COR-L47 (cell line): ENCODE measurements around the gene CEP41.

ENCODE experiments used
- DNase-seq: peaks from one replicate; lab custom pipeline; 2025; lab: John Stamatoyannopoulos, UW

CEP41 gene, protein sequence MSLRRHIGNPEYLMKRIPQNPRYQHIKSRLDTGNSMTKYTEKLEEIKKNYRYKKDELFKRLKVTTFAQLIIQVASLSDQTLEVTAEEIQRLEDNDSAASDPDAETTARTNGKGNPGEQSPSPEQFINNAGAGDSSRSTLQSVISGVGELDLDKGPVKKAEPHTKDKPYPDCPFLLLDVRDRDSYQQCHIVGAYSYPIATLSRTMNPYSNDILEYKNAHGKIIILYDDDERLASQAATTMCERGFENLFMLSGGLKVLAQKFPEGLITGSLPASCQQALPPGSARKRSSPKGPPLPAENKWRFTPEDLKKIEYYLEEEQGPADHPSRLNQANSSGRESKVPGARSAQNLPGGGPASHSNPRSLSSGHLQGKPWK

DNA sequence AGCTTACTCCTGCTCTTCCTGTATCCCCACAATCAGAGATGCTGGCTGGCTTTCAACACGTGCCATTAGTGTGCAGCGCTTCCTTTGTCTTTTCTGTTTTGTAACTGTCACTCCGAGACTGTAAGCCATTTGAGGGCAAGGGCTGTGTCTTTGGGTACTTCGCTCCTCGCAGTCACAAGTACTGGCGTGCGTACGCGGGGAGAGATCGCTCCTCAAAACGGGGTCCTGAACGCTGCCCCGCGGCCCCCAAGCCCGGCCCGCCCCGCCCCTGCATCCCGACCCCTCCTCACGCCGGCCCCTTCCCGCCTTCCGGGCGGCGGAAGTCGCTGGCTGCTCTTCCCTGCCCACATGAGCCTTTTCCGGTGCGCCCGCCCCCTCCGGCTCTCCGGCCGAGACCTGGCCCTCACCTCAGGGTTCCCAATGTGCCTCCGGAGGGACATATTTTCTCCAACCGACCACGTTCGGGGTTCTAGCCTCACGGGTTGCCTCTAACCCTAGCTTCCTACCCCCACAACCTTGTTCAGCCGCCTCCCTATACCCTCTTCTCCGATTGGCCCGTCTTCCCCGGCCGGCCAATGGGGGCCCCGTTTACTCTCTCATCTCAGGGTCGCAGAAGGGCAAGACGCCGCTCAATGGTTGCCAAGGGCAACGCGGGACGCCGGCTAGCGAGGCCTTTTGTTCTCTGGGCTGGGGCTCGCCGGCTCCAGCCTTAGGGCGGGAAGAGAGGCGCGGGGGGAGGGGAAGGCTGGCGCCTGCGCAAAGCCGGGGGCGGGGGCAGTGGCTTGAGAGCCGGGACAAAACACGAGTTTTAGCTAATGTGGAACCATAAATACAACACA lies at the start of gene CEP41:
Gene CEP41, minus strand, starts transcription at position 490 of the 839 bp plus-strand sequence. Its CDS starts 50 bp downstream, at position 440.
- peak; percentile 99 for DNase-seq

DNA sequence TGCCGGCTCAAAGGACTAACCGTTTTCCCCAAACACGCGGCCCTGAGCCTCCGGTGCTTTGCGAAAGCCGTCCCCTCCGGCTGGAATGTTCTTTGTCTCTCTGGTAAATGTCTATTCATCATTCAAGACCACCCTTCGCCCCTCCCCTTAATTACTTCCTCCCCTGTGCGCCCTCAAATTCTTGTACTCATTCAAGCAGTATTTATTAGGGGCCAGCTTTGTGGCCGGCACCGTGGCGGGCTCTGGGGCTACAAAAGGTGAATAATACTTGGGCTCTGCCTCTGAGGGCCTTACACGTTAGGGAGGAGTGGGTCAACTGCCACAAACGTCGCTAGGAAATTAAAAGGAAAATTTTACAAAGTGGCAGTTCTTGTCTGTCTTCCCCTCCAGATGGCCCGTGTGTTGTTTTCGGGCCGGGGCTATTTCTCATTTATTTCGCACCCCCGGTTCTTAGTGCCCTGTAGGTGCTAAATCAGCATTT lies 49.5 kb upstream of the CEP41 start:
- no peak for DNase-seq

DNA sequence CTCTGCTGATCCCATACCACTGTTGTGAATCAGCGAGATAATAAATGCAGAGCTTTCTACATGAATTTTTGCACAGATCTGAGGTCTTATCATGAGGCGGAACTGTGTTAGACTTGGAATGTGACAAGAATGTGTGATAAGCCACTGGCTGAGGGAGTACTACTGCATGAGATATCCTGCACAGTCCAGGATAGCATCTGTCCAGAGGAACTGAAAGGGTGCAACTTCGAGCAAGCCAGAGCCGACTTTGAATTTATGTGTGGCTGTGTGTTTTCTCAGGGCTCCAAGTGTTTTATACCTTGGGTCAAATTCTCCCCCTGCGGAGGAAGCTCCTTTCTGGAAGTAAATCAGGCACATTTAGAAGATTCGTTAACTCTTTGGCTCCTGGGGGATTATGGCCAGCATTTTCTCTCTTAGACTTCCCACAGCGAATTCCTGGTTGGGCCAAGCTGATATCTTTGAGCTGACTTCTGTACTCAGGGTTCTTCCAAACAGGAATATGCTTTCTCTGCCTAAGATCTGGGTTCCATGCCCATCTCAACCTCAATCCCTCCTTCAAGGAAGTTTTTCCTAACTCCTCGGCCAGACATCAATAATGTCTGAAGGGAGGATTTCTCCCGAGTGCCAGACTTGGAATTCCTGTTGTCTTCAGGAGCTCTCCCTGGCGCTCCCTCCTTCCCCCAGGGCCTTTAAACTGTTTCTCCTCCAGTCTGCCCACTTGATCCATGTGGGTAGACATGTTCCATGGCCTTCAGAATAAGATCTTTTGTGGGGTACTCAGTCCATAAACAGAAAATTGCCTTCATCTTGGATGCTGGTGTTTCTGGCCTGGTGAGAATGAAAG lies 48.5 kb upstream of the CEP41 start:
- DNase-seq, result no peak

DNA sequence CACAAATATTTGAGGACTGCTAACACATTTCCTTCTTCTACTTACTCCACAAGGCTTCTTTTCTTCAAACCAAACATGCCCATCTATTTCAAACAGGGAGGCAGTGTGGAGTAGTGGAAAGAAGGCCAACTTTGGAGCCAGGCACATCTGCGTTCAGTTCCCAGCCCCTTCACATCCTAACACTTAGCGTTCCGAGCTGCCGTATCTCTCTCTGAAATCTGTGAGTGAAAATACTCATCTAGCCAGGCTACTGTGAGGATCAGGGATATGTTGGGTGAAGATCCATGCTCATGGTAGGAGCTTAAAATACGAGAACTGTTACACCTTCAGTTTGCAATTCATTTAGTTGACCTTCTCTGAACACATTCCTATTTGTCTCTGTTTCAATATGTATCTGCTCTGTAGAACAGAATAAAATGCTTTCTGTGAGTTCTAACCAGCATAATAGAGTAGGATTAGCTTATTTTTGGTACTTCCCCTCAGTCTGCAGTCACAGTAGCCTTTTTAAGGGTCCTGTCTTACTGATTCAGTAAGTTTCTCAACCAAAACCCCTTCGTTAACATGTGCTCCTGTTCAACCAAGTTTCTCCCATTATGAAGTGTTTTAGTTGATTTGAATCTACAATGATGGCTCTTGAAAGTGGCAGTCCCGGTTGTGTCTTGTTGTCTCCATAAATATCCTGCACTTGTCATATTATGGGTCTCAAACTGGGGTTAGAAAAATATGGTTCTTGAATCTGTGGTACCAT lies 47.8 kb upstream of the CEP41 start:
- no peak for DNase-seq

DNA sequence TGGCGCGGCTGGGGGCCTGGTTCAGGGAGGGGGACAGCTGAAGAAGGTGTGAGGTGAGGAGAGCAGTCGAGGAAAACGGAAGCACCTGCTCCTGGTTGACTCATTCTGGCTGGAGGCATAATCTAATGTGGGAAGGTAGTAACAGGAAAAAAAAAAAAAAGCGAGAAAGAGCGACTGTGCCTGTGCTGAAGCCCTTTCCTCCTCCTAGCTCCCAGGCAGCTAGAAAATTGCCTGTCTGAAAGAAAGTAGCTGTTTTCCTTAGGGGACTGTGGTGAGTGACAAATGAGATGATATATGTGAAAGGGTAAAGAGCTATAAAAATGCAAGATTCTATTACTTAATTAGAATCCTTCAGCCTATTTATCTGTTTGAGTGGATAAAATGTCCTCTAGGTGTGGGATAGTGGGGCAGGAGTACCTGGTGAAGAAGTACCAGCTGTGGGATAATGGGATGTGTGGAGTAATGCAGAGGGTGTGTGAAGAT lies 46.2 kb upstream of the CEP41 start:
- no peak for DNase-seq

DNA sequence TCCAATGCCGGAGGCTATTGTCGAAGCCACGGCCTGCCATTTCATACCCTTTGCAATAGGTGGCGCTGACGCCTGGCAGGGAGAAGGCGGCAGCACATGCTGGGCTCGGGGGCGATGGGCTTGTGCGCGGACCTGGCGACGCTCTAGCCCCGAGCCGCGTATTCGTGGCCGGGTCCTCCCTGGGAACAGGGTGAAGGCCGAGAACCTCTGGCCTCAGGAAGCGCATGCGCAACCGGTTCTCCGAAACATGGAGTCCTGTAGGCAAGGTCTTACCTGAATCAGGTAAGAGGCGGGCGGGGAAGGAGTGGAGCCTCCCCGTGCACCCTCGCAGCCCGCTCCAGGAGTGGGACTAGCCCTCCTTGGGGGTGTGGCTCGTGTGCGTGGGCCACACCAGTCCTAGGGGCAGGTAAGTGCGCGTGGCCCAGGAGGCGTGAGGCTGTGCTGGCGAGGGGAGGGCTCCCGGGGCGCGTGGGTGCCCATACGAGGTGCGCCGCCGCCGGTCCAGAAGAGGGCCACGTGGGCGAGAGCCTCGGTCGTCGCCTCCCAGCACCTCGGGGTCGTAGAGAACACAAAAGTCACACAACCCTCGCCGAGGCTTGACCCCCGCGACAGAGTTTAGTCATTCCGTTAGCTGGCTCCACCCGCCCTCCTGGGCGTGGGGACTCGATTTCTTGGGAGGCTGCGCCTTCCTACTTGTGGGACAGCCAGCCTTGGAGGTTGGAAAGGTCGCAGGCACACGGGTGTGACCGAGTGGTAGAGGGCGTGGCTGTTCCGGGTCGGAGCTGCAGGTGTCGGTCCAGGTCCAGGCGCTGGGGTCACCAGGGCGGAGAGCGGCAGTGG lies 45.5 kb upstream of the CEP41 start:
- no peak for DNase-seq

DNA sequence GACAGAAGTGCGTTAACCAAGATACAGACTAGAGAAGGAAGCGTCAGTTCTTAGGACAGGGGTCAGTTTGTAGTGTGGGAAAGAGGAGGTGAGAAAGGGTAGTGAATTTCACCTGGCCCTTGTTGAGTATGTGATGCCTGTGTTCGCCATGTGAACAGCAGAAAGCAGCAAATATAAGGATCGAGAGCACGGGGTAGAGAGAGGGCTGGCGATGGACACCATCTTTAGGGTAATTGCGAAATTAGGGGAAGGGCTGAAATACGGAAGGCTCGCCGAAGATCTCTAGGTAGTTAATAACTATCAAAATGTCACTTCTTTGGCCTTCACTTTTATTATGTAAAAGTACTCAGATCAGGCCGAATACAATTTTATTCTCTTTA lies 44.9 kb upstream of the CEP41 start:
- no peak for DNase-seq

GRCh38 chr7:130483031-130483430 lies 42.2 kb upstream of the CEP41 start:
- no peak for DNase-seq

DNA sequence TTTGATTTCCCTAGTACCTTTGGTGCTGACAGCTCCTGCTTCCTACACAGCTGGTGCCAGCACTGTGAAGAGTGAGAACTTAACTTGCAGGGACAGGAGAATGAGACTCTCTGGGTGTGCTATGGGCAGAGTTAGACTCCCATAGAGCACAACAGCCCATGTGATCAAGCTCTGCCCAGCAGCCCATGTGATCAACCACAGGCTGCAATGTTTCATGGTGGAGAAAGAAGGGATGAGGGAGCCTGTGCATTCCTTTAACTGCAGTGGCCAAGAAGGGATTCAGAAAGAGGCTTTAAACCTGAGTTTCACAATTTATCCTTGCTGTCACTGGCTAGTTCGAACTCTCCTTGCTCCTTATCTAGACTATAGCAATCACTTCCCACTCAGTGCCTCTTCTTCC lies 41.1 kb upstream of the CEP41 start:
- no peak for DNase-seq

DNA sequence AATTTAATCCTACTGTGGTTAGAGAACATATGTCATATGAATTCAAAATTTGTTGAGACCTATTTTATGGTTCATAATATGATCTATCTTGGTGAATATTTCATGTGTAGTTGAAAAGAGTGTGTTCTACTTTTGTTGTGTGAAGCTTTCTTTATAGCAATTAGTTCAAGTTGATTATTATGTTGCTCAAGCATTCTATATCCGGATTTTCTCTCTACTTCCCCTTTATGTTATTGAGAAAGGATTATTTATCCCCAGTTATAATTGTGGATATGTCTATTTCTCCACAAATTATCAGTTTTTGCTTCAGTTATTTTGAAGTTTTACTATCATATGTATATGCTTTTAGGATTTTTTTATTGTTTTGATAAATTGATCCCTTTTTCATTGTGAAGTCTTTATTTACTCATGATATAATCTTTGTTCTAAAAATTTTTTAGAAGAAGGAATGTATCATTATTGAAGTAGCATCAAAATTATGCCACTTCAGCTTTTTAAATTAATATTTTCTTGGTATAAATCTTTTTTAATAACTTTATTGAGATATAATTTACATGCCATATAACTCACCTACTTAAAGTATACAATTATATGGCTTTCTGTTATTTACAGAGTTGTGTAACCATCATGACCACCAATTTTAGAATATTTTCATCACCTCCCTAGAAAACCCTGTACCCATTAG lies 39.0 kb upstream of the CEP41 start:
- no peak for DNase-seq

DNA sequence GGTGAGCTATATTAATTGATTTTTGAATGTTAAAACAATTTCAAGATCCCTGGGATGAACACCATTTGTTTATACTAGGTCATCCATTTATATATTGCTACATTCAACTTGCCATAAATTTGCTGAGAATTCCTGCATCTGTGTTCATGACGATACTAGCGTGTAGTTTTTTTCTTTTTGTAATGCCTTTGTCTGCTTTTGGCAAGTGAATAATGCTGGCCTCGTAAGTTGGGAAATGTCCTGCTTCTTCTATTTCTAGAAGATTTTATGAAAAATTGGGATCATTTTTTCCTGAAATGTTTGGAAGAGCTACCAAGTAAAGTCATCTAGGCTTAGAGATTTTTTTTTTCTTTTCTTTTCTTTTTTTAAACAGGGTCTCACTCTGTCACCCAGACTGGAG lies 38.2 kb upstream of the CEP41 start:
- no peak for DNase-seq

DNA sequence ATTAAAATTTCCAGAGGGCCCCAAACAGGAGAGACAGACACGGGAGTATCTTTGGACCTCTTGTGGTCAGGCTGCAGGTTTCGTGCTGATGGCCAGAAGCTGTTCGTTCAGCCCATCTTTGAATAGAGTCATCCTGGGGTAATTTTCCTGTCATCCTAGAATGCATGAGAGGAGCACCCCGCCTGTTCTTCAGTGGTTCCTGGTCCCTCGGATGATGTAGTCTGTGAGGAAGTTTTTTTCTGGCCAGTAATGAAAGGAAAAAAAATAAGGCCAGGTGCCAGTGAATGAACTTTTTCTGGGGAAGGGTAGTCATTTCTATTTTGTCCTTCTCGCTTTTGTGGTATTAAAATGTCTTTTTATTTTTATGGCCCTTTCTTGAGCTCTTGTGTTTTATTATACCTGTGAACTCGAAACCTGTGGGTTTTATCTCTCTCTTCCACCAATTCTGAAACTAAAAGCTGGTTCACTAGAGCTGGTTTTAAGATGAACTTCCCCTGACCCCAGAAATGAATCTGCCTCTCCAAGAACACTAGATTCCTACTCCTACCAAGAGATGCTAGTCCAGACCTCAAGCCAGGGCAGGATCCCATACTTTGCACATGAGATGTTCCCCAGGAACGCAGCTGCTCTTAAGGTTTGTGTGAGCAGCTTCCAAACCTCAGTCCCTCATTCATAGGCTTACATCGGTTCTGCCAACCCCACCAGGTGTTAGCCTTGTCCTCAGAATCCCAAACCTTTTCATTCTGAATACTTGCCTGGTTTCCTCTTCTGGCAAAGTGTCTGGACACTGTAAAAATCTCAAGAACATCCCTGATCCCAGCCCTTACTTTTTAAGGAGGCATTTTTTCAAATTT lies 35.7 kb upstream of the CEP41 start:
- no peak for DNase-seq

- DNase-seq, result no peak
These were observed 35.0 kb upstream of the CEP41 start for GRCh38 chr7:130475776-130476175.

- peak; percentile 40 for DNase-seq
These were observed 33.1 kb upstream of the CEP41 start for GRCh38 chr7:130473876-130474275.

- no peak for DNase-seq
These were observed 32.5 kb upstream of the CEP41 start for GRCh38 chr7:130473289-130473688.

DNA sequence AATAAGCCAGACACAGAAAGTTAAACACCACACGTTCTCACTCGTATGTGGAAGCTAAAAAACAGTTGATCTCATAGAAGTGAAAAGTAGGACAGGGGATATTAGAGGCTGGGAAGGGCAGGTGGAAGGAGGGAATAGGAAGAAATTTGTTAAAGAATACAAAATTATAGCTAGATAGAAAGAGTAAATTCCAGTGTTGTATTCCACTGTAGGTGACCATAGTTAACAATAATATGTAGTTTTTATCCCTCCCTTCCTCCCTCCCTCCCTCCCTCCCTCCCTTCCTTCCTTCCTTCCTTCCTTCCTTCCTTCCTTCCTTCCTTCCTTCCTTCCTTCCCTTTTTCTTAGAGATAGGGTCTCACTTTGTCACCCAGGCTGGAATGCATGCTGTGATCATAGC lies 31.2 kb upstream of the CEP41 start:
- no peak for DNase-seq

DNA sequence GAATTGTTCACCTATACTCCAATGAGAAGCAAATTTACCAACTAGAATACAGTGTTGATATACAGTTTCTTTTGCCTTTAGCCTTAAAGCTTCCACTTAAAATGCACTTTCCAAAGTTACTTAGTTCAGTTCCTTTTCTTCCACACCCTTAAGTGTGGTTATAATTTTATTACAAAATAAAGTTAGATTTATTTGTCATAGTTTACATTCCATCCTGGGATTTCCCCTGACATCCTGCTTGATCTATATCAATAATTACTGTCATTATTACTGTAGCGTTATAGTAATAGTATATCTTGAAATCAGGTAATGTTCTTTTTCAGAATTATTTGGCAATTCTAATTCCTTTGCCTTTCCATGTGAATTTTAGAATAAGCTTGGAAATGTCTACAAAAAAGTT lies 27.8 kb upstream of the CEP41 start:
- DNase-seq, result no peak

GRCh38 chr7:130463553-130464434 lies 23.0 kb upstream of the CEP41 start:
- DNase-seq, result no peak
